ENCODE results near the gene SPG7.

DNA sequence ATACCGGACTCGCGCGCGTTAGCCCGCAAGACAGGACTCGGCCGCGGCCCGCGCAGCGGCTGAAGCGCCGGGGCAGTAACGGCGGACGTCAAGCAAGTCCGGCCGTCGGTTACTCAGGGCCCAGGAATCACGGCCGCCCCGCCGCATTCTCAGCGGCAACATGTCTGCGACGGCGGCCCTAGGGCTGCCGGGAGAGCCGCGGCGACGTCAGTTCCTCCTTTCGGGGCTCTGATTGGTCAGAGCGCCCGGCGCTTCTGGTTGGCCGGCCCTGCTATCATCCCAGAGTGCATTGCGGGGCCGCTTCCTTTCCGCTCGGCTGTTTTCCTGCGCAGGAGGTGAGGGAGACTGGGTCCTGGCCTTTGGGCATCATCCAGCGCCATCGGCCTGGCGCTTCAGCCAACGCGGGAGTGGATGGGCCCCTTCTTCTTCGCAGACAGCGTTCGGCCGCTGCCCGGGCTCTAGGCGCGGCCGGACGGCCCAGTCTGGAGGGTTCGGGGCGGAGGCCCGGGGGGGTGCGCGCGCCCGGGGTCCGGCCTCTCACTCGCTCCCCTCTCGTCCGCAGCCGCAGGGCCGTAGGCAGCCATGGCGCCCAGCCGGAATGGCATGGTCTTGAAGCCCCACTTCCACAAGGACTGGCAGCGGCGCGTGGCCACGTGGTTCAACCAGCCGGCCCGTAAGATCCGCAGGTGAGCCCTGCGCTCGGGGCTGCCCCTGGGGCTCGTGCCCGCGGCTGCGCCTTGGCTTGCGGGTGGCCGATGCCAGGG is 52.4 kb downstream of the SPG7 start, which contains the start of gene RPL13:
- TF ChIP-seq CTCF (IDR thresholded peaks at IDR 0.05) (no peak), POLR2A (IDR thresholded peaks at IDR 0.05) (peak; percentile 94 to 98)
